Measurements from ENCODE around the gene KCNH2. TPM values are rescaled to one million over a fixed set of nuclear protein-coding genes. Genes with fewer than 3 reads are reported as not detected.

KCNH2 gene
- total and polyA plus RNA-seq, 2 of the 13 experiments (the other 11 are each of a cell fraction or from before 2014, with no cell fraction given), result 0.09 to 0.11 TPM

- TF ChIP-seq, protein P1, sequence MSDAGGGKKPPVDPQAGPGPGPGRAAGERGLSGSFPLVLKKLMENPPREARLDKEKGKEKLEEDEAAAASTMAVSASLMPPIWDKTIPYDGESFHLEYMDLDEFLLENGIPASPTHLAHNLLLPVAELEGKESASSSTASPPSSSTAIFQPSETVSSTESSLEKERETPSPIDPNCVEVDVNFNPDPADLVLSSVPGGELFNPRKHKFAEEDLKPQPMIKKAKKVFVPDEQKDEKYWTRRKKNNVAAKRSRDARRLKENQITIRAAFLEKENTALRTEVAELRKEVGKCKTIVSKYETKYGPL (CRISPR knock-in tag; IDR thresholded peaks at IDR 0.05), result peak; percentile 71; the same call in 1 of the 2 replicates
- TF ChIP-seq SNAI1 (CRISPR knock-in tag; IDR thresholded peaks at IDR 0.05; ENCODE audit: borderline replicate concordance), result no peak
- peak; percentile 80; the same call in 1 of the 2 replicates for TF ChIP-seq TSC22D2 (CRISPR knock-in tag; IDR thresholded peaks at IDR 0.05; ENCODE audit: borderline replicate concordance)
- 0 out of 2 replicates have a peak, but pooled peaks have one; percentile 21 for TF ChIP-seq GATAD1 (CRISPR knock-in tag; IDR thresholded peaks at IDR 0.05)
- TF ChIP-seq, protein P2, sequence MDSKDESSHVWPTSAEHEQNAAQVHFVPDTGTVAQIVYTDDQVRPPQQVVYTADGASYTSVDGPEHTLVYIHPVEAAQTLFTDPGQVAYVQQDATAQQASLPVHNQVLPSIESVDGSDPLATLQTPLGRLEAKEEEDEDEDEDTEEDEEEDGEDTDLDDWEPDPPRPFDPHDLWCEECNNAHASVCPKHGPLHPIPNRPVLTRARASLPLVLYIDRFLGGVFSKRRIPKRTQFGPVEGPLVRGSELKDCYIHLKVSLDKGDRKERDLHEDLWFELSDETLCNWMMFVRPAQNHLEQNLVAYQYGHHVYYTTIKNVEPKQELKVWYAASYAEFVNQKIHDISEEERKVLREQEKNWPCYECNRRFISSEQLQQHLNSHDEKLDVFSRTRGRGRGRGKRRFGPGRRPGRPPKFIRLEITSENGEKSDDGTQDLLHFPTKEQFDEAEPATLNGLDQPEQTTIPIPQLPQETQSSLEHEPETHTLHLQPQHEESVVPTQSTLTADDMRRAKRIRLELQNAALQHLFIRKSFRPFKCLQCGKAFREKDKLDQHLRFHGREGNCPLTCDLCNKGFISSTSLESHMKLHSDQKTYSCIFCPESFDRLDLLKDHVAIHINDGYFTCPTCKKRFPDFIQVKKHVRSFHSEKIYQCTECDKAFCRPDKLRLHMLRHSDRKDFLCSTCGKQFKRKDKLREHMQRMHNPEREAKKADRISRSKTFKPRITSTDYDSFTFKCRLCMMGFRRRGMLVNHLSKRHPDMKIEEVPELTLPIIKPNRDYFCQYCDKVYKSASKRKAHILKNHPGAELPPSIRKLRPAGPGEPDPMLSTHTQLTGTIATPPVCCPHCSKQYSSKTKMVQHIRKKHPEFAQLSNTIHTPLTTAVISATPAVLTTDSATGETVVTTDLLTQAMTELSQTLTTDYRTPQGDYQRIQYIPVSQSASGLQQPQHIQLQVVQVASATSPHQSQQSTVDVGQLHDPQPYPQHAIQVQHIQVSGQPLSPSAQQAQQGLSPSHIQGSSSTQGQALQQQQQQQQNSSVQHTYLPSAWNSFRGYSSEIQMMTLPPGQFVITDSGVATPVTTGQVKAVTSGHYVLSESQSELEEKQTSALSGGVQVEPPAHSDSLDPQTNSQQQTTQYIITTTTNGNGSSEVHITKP (CRISPR knock-in tag; IDR thresholded peaks at IDR 0.05; ENCODE audit: low read depth), result 0 out of 2 replicates have a peak, but pooled peaks have one; percentile 36
- TF ChIP-seq ZNF251 (CRISPR knock-in tag; IDR thresholded peaks at IDR 0.05), result no peak
- no peak for TF ChIP-seq ZBTB34 (CRISPR knock-in tag; IDR thresholded peaks at IDR 0.05)
- peak; percentile 18; the same call in 1 of the 2 replicates for TF ChIP-seq ZGPAT (CRISPR knock-in tag; IDR thresholded peaks at IDR 0.05)
- peak; percentile 28; the same call in 1 of the 2 replicates for TF ChIP-seq FOXK1 (CRISPR knock-in tag; IDR thresholded peaks at IDR 0.05; ENCODE audit: borderline replicate concordance, low read depth)
- TF ChIP-seq MAFK (conservative IDR thresholded peaks at IDR 0.05 in 1 of 2, IDR thresholded peaks at IDR 0.05 in 1 of 2; ENCODE audit: low read length in 2 of 2), result peak; percentile 47 to 61; a peak in 3 of 4 replicates
- no peak for TF ChIP-seq ZHX2 (IDR thresholded peaks at IDR 0.05; ENCODE audit: low read depth)
- TF ChIP-seq ZHX2 (CRISPR knock-in tag; IDR thresholded peaks at IDR 0.05; ENCODE audit: borderline replicate concordance), result peak; percentile 79; the same call in 1 of the 2 replicates
- TF ChIP-seq SATB2 (CRISPR knock-in tag; IDR thresholded peaks at IDR 0.05), result peak; percentile 91
Observed at GRCh38 chr7:150983893-150984368, 5.8 kb upstream of the KCNH2 start (continued).

Data from HepG2 (cell line).